ENCODE results near the gene STEAP4.

STEAP4 gene

GRCh38 chr7:88312061-88312663 is 5.5 kb upstream of the STEAP4 start:
- no peaks in the 10 kb centered on the region for H3K9me3 ChIP-seq (ENCODE audit: control insufficient read depth in 2 of 2, low read length in 2 of 2)
- H3K4me3 ChIP-seq (ENCODE audit: low read length in 2 of 2) = no peak overlapping the region
- no peak overlapping the region for H3K27ac ChIP-seq (ENCODE audit: low read length)
- H3K36me3 ChIP-seq (ENCODE audit: control insufficient read depth in 2 of 2, insufficient read depth in 2 of 2, low read length in 2 of 2) = no peaks in the 10 kb centered on the region
- no peaks in the 10 kb centered on the region for H3K4me1 ChIP-seq (ENCODE audit: control insufficient read depth, insufficient read depth, low read length)
- H3K9ac ChIP-seq (ENCODE audit: low read length in 2 of 2) = no peak overlapping the region
- no peaks in the 10 kb centered on the region for H3K27me3 ChIP-seq (ENCODE audit: control insufficient read depth in 1 of 2, insufficient read depth in 2 of 2, low read length in 2 of 2)

DNA sequence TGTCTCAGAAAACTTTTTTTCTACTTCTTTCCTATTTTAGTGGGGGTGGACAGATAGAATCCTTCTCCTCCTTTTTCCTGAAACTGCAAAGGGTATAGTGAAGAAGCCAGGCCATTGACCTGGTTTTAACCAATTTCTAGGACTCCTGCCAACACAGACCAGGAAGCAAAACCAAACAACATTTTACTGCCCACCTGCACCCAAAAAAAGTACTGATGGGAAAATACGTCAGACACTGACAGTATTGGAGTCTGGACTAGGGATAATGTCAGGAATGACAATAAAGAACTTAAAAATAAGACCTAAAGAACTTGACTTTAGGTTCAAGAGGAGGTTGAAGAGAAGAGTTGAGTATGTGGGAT is 5.0 kb upstream of the STEAP4 start:
- H3K27ac ChIP-seq (ENCODE audit: low read length) = no peak overlapping the region

DNA sequence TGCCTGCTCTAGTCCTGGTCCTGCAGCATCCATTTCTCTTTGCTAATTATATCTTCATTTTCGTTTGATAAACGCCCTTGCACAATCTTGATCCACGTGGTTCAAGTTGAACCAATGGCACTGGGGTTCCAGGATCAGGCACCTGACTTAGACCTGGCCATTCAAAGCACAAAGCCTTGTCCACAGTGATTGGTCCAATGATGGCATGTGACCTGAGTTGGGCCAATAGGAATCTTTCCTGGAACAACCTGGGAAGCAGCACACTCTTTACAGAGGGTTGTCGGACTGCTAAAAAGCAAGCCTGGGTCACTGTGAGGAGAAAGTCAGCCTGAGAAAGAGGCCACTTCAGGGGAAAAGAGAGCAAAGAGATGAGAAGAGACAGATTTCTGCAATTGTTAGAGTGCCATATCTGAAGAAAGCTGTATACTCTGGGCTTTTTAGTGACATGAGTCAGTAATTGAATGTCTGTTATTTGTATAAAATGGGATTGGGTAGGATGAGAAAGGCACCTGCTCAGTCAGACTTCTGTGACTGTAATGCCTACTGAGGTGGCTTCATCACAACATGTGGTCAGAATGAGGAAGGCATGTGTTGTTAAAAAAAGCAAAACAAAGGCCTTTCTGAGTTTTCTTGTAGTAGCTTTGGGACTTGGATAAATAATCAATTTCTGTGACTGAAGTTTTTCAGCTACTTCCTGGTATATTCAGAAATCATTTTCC is 4.4 kb upstream of the STEAP4 start:
- no peak overlapping the region for H3K27ac ChIP-seq (ENCODE audit: low read length)
- H3K4me1 ChIP-seq (ENCODE audit: control insufficient read depth, insufficient read depth, low read length) = no peaks in the 10 kb centered on the region

More for the DNA sequence above, 5.0 kb upstream of the STEAP4 start:
- no peak overlapping the region for H3K4me3 ChIP-seq (ENCODE audit: low read length in 2 of 2)
- no peaks in the 10 kb centered on the region for H3K27me3 ChIP-seq (ENCODE audit: control insufficient read depth in 1 of 2, insufficient read depth in 2 of 2, low read length in 2 of 2)
- H3K9me3 ChIP-seq (ENCODE audit: control insufficient read depth in 2 of 2, low read length in 2 of 2) = no peaks in the 10 kb centered on the region
- no peaks in the 10 kb centered on the region for H3K36me3 ChIP-seq (ENCODE audit: control insufficient read depth in 2 of 2, insufficient read depth in 2 of 2, low read length in 2 of 2)
- no peaks in the 10 kb centered on the region for H3K4me1 ChIP-seq (ENCODE audit: control insufficient read depth, insufficient read depth, low read length)
- no peak overlapping the region for H3K9ac ChIP-seq (ENCODE audit: low read length in 2 of 2)

GRCh38 chr7:88309819-88310218 is 3.1 kb upstream of the STEAP4 start:
- no peaks in the 10 kb centered on the region for H3K27me3 ChIP-seq (ENCODE audit: control insufficient read depth in 1 of 2, insufficient read depth in 2 of 2, low read length in 2 of 2)
- no peaks in the 10 kb centered on the region for H3K4me1 ChIP-seq (ENCODE audit: control insufficient read depth, insufficient read depth, low read length)
- no peak overlapping the region for H3K9ac ChIP-seq (ENCODE audit: low read length in 2 of 2)
- no peak overlapping the region for H3K27ac ChIP-seq (ENCODE audit: low read length)
- no peaks in the 10 kb centered on the region for H3K36me3 ChIP-seq (ENCODE audit: control insufficient read depth in 2 of 2, insufficient read depth in 2 of 2, low read length in 2 of 2)
- H3K9me3 ChIP-seq (ENCODE audit: control insufficient read depth in 2 of 2, low read length in 2 of 2) = no peaks in the 10 kb centered on the region
- H3K4me3 ChIP-seq (ENCODE audit: low read length in 2 of 2) = no peak overlapping the region

More for the DNA sequence above, 4.4 kb upstream of the STEAP4 start:
- Histone ChIP-seq H3K4me3 (ENCODE audit: low read length in 2 of 2) (no peak overlapping the region), H3K36me3 (ENCODE audit: control insufficient read depth in 2 of 2, insufficient read depth in 2 of 2, low read length in 2 of 2) (no peaks in the 10 kb centered on the region), H3K9ac (ENCODE audit: low read length in 2 of 2) (no peak overlapping the region), H3K9me3 (ENCODE audit: control insufficient read depth in 2 of 2, low read length in 2 of 2) (no peaks in the 10 kb centered on the region), H3K27me3 (ENCODE audit: control insufficient read depth in 1 of 2, insufficient read depth in 2 of 2, low read length in 2 of 2) (no peaks in the 10 kb centered on the region)

- Histone ChIP-seq H3K4me1 (ENCODE audit: control insufficient read depth, insufficient read depth, low read length) (no peaks in the 10 kb centered on the region), H3K9ac (ENCODE audit: low read length in 2 of 2) (no peak overlapping the region), H3K27ac (ENCODE audit: low read length) (no peak overlapping the region), H3K36me3 (ENCODE audit: control insufficient read depth in 2 of 2, insufficient read depth in 2 of 2, low read length in 2 of 2) (no peaks in the 10 kb centered on the region), H3K4me3 (ENCODE audit: low read length in 2 of 2) (no peak overlapping the region), H3K27me3 (ENCODE audit: control insufficient read depth in 1 of 2, insufficient read depth in 2 of 2, low read length in 2 of 2) (no peaks in the 10 kb centered on the region), H3K9me3 (ENCODE audit: control insufficient read depth in 2 of 2, low read length in 2 of 2) (no peaks in the 10 kb centered on the region)
Measured at GRCh38 chr7:88307823-88308222, 1.1 kb upstream of the STEAP4 start.

DNA sequence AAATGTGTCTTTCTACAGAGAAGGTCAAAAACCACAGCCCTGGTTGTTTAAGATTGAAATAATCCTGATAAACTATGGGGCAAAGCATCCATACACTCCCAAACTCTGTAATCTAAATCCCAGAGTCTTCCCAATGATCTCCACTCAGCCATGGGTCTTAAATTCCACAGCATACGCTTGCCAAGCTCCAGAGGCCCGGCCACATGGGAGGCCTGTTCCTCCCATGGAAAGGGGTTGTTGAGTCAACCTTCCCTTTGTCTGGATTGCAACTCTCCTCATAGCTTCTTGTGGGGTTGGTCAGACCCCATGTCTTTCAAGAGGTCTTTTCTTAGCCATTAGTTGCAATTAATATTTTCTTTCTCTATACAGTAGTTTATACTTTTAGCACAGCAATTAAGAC is 718 bp upstream of the STEAP4 start:
- Histone ChIP-seq H3K4me1 (ENCODE audit: control insufficient read depth, insufficient read depth, low read length) (no peaks in the 10 kb centered on the region), H3K27me3 (ENCODE audit: control insufficient read depth in 1 of 2, insufficient read depth in 2 of 2, low read length in 2 of 2) (no peaks in the 10 kb centered on the region), H3K36me3 (ENCODE audit: control insufficient read depth in 2 of 2, insufficient read depth in 2 of 2, low read length in 2 of 2) (no peaks in the 10 kb centered on the region), H3K4me3 (ENCODE audit: low read length in 2 of 2) (no peak overlapping the region), H3K9ac (ENCODE audit: low read length in 2 of 2) (no peak overlapping the region), H3K9me3 (ENCODE audit: control insufficient read depth in 2 of 2, low read length in 2 of 2) (no peaks in the 10 kb centered on the region), H3K27ac (ENCODE audit: low read length) (no peak overlapping the region)

DNA sequence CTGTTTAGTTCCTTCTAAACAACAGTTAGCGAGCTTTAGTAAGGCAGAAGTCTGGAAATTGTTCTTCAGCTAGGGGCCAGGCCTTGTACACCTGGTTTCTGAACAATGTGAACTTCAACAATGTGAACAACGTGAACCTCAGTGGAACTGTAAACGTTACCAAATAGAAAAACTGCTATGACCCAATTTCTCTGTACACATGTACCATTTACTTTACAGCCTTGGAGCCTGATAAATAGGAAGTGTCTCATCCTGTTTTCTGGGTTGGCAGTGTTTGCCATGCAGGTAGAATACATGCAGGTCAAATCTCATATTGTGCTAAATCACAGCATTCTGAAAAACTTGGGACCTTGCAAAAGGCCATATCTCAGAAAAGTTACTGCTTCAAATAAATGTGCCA is 1.6 kb downstream of the STEAP4 start:
- no peak overlapping the region for H3K27ac ChIP-seq (ENCODE audit: low read length)
- no peaks in the 10 kb centered on the region for H3K4me1 ChIP-seq (ENCODE audit: control insufficient read depth, insufficient read depth, low read length)
- H3K27me3 ChIP-seq (ENCODE audit: control insufficient read depth in 1 of 2, insufficient read depth in 2 of 2, low read length in 2 of 2) = no peaks in the 10 kb centered on the region
- no peak overlapping the region for H3K9ac ChIP-seq (ENCODE audit: low read length in 2 of 2)
- no peak overlapping the region for H3K4me3 ChIP-seq (ENCODE audit: low read length in 2 of 2)
- H3K36me3 ChIP-seq (ENCODE audit: control insufficient read depth in 2 of 2, insufficient read depth in 2 of 2, low read length in 2 of 2) = no peaks in the 10 kb centered on the region
- no peaks in the 10 kb centered on the region for H3K9me3 ChIP-seq (ENCODE audit: control insufficient read depth in 2 of 2, low read length in 2 of 2)

DNA sequence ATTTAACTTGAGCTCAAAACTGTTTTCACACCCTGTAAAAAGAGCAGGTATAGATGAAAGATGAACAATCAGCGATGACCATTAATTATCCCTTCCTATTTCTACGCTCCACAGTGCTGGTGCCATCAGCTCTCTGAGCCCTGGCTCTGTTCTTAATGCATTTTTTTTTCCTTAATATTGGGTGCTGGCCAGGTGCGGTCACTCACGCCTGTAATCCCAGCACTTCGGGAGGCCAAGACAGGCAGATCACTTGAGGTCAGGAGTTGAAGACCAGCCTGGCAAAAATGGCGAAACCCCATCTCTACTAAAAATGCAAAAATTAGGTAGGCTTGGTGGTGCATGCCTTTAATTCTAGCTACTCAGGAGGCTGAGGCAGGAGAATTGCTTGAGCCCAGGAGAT is 4.2 kb downstream of the STEAP4 start:
- H3K9ac ChIP-seq (ENCODE audit: low read length in 2 of 2) = no peak overlapping the region
- H3K36me3 ChIP-seq (ENCODE audit: control insufficient read depth in 2 of 2, insufficient read depth in 2 of 2, low read length in 2 of 2) = no peaks in the 10 kb centered on the region
- no peaks in the 10 kb centered on the region for H3K27me3 ChIP-seq (ENCODE audit: control insufficient read depth in 1 of 2, insufficient read depth in 2 of 2, low read length in 2 of 2)
- no peaks in the 10 kb centered on the region for H3K4me1 ChIP-seq (ENCODE audit: control insufficient read depth, insufficient read depth, low read length)
- no peak overlapping the region for H3K4me3 ChIP-seq (ENCODE audit: low read length in 2 of 2)
- H3K9me3 ChIP-seq (ENCODE audit: control insufficient read depth in 2 of 2, low read length in 2 of 2) = no peaks in the 10 kb centered on the region
- no peak overlapping the region for H3K27ac ChIP-seq (ENCODE audit: low read length)

GRCh38 chr7:88301924-88302323 is 4.8 kb downstream of the STEAP4 start:
- Histone ChIP-seq H3K9ac (ENCODE audit: low read length in 2 of 2) (no peak overlapping the region), H3K4me1 (ENCODE audit: control insufficient read depth, insufficient read depth, low read length) (no peaks in the 10 kb centered on the region), H3K9me3 (ENCODE audit: control insufficient read depth in 2 of 2, low read length in 2 of 2) (no peaks in the 10 kb centered on the region), H3K4me3 (ENCODE audit: low read length in 2 of 2) (no peak overlapping the region), H3K36me3 (ENCODE audit: control insufficient read depth in 2 of 2, insufficient read depth in 2 of 2, low read length in 2 of 2) (no peaks in the 10 kb centered on the region), H3K27me3 (ENCODE audit: control insufficient read depth in 1 of 2, insufficient read depth in 2 of 2, low read length in 2 of 2) (no peaks in the 10 kb centered on the region), H3K27ac (ENCODE audit: low read length) (no peak overlapping the region)

DNA sequence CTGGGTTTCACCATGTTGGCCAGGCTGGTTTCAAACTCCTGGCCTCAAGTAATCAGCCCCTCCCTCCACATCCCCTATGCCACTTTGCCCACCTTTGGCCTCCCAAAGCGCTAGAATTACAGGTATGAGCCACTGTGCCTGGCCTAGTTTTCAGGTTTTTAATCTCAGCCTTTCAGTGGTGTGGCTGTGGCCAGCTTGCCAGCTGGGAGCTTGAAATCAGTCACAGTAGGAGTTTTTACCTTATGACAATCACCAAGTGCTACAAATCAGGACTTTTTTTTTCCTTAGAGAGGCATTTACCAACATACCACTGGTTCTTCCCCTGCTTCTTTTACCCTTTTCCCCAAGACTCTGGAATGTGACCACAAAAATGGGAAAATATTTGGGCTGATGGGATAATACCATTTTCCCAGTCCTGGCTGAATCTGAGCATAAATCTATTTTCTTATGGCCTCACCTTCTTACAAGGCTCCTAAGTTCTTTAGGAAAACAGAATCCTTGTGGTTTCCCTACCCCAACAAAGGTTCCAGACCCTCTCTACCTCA is 6.2 kb downstream of the STEAP4 start:
- no peaks in the 10 kb centered on the region for H3K9me3 ChIP-seq (ENCODE audit: control insufficient read depth in 2 of 2, low read length in 2 of 2)
- H3K9ac ChIP-seq (ENCODE audit: low read length in 2 of 2) = no peak overlapping the region
- no peaks in the 10 kb centered on the region for H3K36me3 ChIP-seq (ENCODE audit: control insufficient read depth in 2 of 2, insufficient read depth in 2 of 2, low read length in 2 of 2)
- no peaks in the 10 kb centered on the region for H3K27me3 ChIP-seq (ENCODE audit: control insufficient read depth in 1 of 2, insufficient read depth in 2 of 2, low read length in 2 of 2)
- H3K4me3 ChIP-seq (ENCODE audit: low read length in 2 of 2) = no peak overlapping the region
- no peak overlapping the region for H3K27ac ChIP-seq (ENCODE audit: low read length)
- no peaks in the 10 kb centered on the region for H3K4me1 ChIP-seq (ENCODE audit: control insufficient read depth, insufficient read depth, low read length)

GRCh38 chr7:88299126-88299525 is 7.6 kb downstream of the STEAP4 start:
- H3K4me1 ChIP-seq (ENCODE audit: control insufficient read depth, insufficient read depth, low read length) = no peaks in the 10 kb centered on the region
- H3K4me3 ChIP-seq (ENCODE audit: low read length in 2 of 2) = no peak overlapping the region
- H3K36me3 ChIP-seq (ENCODE audit: control insufficient read depth in 2 of 2, insufficient read depth in 2 of 2, low read length in 2 of 2) = no peaks in the 10 kb centered on the region
- H3K9me3 ChIP-seq (ENCODE audit: control insufficient read depth in 2 of 2, low read length in 2 of 2) = no peaks in the 10 kb centered on the region
- H3K27ac ChIP-seq (ENCODE audit: low read length) = no peak overlapping the region
- no peaks in the 10 kb centered on the region for H3K27me3 ChIP-seq (ENCODE audit: control insufficient read depth in 1 of 2, insufficient read depth in 2 of 2, low read length in 2 of 2)
- no peak overlapping the region for H3K9ac ChIP-seq (ENCODE audit: low read length in 2 of 2)

All from stomach smooth muscle (tissue), 2 donors.